ENCODE data around the gene CNOT2.
"Not testable (repeated sequence)": the region's sequence is repeated elsewhere in the genome, so short reads cannot be mapped to it uniquely, and the experiment has no call there.

The CNOT2 gene

GRCh38 chr12:70389678-70390077, 146.4 kb downstream of the CNOT2 start:
- H3K18ac ChIP-seq (ENCODE audit: low read length): no peak overlapping the region
- no peak overlapping the region for H3K4me2 ChIP-seq (ENCODE audit: low read length)
- no peak overlapping the region for H2BK12ac ChIP-seq (ENCODE audit: low read length)
- no peak overlapping the region for H3K9ac ChIP-seq (ENCODE audit: low read length)
- WGBS (ENCODE audit: extremely low coverage, insufficient coverage, insufficient read length): no CpG with 5 or more reads among the region's 2 CpGs
- no peak overlapping the region for H3K14ac ChIP-seq (ENCODE audit: low read length)
- H2AK5ac ChIP-seq (ENCODE audit: low read length): no peak overlapping the region
- no peak overlapping the region for H4K91ac ChIP-seq (ENCODE audit: low read depth, low read length)
- no peaks in the 10 kb centered on the region for H3K36me3 ChIP-seq (ENCODE audit: control insufficient read depth in 1 of 2, insufficient read depth in 2 of 2, low read length in 2 of 2)
- no peaks in the 10 kb centered on the region for H3K79me1 ChIP-seq (ENCODE audit: low read length)
- no peak overlapping the region for H4K12ac ChIP-seq (ENCODE audit: low read depth, low read length)
- no peaks in the 10 kb centered on the region for H3K4me1 ChIP-seq (ENCODE audit: control insufficient read depth in 1 of 2, insufficient read depth in 2 of 2, low read length in 2 of 2)
- H3K4me3 ChIP-seq (ENCODE audit: low read depth, low read length): no peak overlapping the region
- H2BK120ac ChIP-seq (ENCODE audit: insufficient read depth, low read length, poor library complexity): no peak overlapping the region
- H3K4ac ChIP-seq (ENCODE audit: low read depth, low read length): no peak overlapping the region
- H2BK5ac ChIP-seq (ENCODE audit: low read depth, low read length, poor library complexity): no peak overlapping the region
- no peak overlapping the region for H2AFZ ChIP-seq (ENCODE audit: insufficient read depth, low read length, poor library complexity)
- H4K8ac ChIP-seq (ENCODE audit: low read depth, low read length): no peak overlapping the region
- no peaks in the 10 kb centered on the region for H3K27me3 ChIP-seq (ENCODE audit: insufficient read depth, low read length)
- DNase-seq: no peak
- H3K27ac ChIP-seq (ENCODE audit: low read depth, low read length): no peak overlapping the region
- no peaks in the 10 kb centered on the region for H3K79me2 ChIP-seq (ENCODE audit: control insufficient read depth, insufficient read depth, low read length, poor library complexity)
- H3K23ac ChIP-seq (ENCODE audit: low read length): no peak overlapping the region
- no peaks in the 10 kb centered on the region for H3K9me3 ChIP-seq (ENCODE audit: insufficient read depth, low read depth, low read length)

GRCh38 chr12:70392631-70393030, 149.4 kb downstream of the CNOT2 start:
- not testable (repeated sequence) for H4K91ac ChIP-seq (ENCODE audit: low read depth, low read length); H4K8ac ChIP-seq (ENCODE audit: low read depth, low read length); H2BK120ac ChIP-seq (ENCODE audit: insufficient read depth, low read length, poor library complexity); H3K36me3 ChIP-seq (ENCODE audit: control insufficient read depth in 1 of 2, insufficient read depth in 2 of 2, low read length in 2 of 2); H3K79me2 ChIP-seq (ENCODE audit: control insufficient read depth, insufficient read depth, low read length, poor library complexity); H3K9me3 ChIP-seq (ENCODE audit: insufficient read depth, low read depth, low read length); H3K4ac ChIP-seq (ENCODE audit: low read depth, low read length); H3K23ac ChIP-seq (ENCODE audit: low read length); H2AK5ac ChIP-seq (ENCODE audit: low read length); H3K18ac ChIP-seq (ENCODE audit: low read length); H2BK5ac ChIP-seq (ENCODE audit: low read depth, low read length, poor library complexity); H2BK12ac ChIP-seq (ENCODE audit: low read length); H3K27me3 ChIP-seq (ENCODE audit: insufficient read depth, low read length); H3K9ac ChIP-seq (ENCODE audit: low read length); H3K4me3 ChIP-seq (ENCODE audit: low read depth, low read length); H3K79me1 ChIP-seq (ENCODE audit: low read length); H3K14ac ChIP-seq (ENCODE audit: low read length); H2AFZ ChIP-seq (ENCODE audit: insufficient read depth, low read length, poor library complexity); H3K27ac ChIP-seq (ENCODE audit: low read depth, low read length); H4K12ac ChIP-seq (ENCODE audit: low read depth, low read length); H3K4me1 ChIP-seq (ENCODE audit: control insufficient read depth in 1 of 2, insufficient read depth in 2 of 2, low read length in 2 of 2); H3K4me2 ChIP-seq (ENCODE audit: low read length); DNase-seq
- WGBS (ENCODE audit: extremely low coverage, insufficient coverage, insufficient read length): no CpG with 5 or more reads among the region's 1 CpG

GRCh38 chr12:70393787-70394499, 150.7 kb downstream of the CNOT2 start:
- Histone ChIP-seq H3K27me3 (ENCODE audit: insufficient read depth, low read length) (no peaks in the 10 kb centered on the region), H4K8ac (ENCODE audit: low read depth, low read length) (no peak overlapping the region), H3K9me3 (ENCODE audit: insufficient read depth, low read depth, low read length) (no peaks in the 10 kb centered on the region), H2AK5ac (ENCODE audit: low read length) (no peak overlapping the region), H3K23ac (ENCODE audit: low read length) (no peak overlapping the region), H3K36me3 (ENCODE audit: control insufficient read depth in 1 of 2, insufficient read depth in 2 of 2, low read length in 2 of 2) (peaks cover 0 to 1% of the 10 kb centered on the region in 2 experiments), H3K4ac (ENCODE audit: low read depth, low read length) (no peak overlapping the region), H3K4me1 (ENCODE audit: control insufficient read depth in 1 of 2, insufficient read depth in 2 of 2, low read length in 2 of 2) (no peaks in the 10 kb centered on the region), H2AFZ (ENCODE audit: insufficient read depth, low read length, poor library complexity) (no peak overlapping the region), H3K18ac (ENCODE audit: low read length) (no peak overlapping the region), H3K9ac (ENCODE audit: low read length) (no peak overlapping the region), H3K4me3 (ENCODE audit: low read depth, low read length) (no peak overlapping the region), H2BK5ac (ENCODE audit: low read depth, low read length, poor library complexity) (no peak overlapping the region), H2BK12ac (ENCODE audit: low read length) (no peak overlapping the region), H4K12ac (ENCODE audit: low read depth, low read length) (no peak overlapping the region), H2BK120ac (ENCODE audit: insufficient read depth, low read length, poor library complexity) (no peak overlapping the region), H4K91ac (ENCODE audit: low read depth, low read length) (no peak overlapping the region), H3K79me1 (ENCODE audit: low read length) (no peaks in the 10 kb centered on the region), H3K27ac (ENCODE audit: low read depth, low read length) (no peak overlapping the region), H3K79me2 (ENCODE audit: control insufficient read depth, insufficient read depth, low read length, poor library complexity) (no peaks in the 10 kb centered on the region), H3K4me2 (ENCODE audit: low read length) (no peak overlapping the region), H3K14ac (ENCODE audit: low read length) (no peak overlapping the region)
- peak; percentile 46 to 84 for DNase-seq
- WGBS (ENCODE audit: extremely low coverage, insufficient coverage, insufficient read length): no CpG with 5 or more reads among the region's 2 CpGs

- H3K4me3 ChIP-seq (ENCODE audit: low read depth, low read length): no peak overlapping the region
- no peak overlapping the region for H2BK12ac ChIP-seq (ENCODE audit: low read length)
- no peak overlapping the region for H3K4ac ChIP-seq (ENCODE audit: low read depth, low read length)
- H3K36me3 ChIP-seq (ENCODE audit: control insufficient read depth in 1 of 2, insufficient read depth in 2 of 2, low read length in 2 of 2): peaks cover 0 to 6% of the 10 kb centered on the region in 2 experiments
- H3K79me1 ChIP-seq (ENCODE audit: low read length): no peaks in the 10 kb centered on the region
- H4K12ac ChIP-seq (ENCODE audit: low read depth, low read length): no peak overlapping the region
- H3K27me3 ChIP-seq (ENCODE audit: insufficient read depth, low read length): no peaks in the 10 kb centered on the region
- no peak overlapping the region for H2AK5ac ChIP-seq (ENCODE audit: low read length)
- H3K27ac ChIP-seq (ENCODE audit: low read depth, low read length): no peak overlapping the region
- no peak overlapping the region for H2AFZ ChIP-seq (ENCODE audit: insufficient read depth, low read length, poor library complexity)
- H3K18ac ChIP-seq (ENCODE audit: low read length): no peak overlapping the region
- H3K79me2 ChIP-seq (ENCODE audit: control insufficient read depth, insufficient read depth, low read length, poor library complexity): no peaks in the 10 kb centered on the region
- H2BK120ac ChIP-seq (ENCODE audit: insufficient read depth, low read length, poor library complexity): no peak overlapping the region
- DNase-seq: no peak
- H4K8ac ChIP-seq (ENCODE audit: low read depth, low read length): no peak overlapping the region
- H3K14ac ChIP-seq (ENCODE audit: low read length): no peak overlapping the region
- no peak overlapping the region for H3K4me2 ChIP-seq (ENCODE audit: low read length)
- H3K9me3 ChIP-seq (ENCODE audit: insufficient read depth, low read depth, low read length): no peaks in the 10 kb centered on the region
- no peak overlapping the region for H2BK5ac ChIP-seq (ENCODE audit: low read depth, low read length, poor library complexity)
- no peak overlapping the region for H3K9ac ChIP-seq (ENCODE audit: low read length)
- H3K23ac ChIP-seq (ENCODE audit: low read length): no peak overlapping the region
- H4K91ac ChIP-seq (ENCODE audit: low read depth, low read length): no peak overlapping the region
- no peaks in the 10 kb centered on the region for H3K4me1 ChIP-seq (ENCODE audit: control insufficient read depth in 1 of 2, insufficient read depth in 2 of 2, low read length in 2 of 2)
Observed at GRCh38 chr12:70398002-70398401, 154.8 kb downstream of the CNOT2 start.
